Heart left ventricle (tissue), 13 donors: ENCODE data around the gene EIF3J.

Experiments used
- POLR2A ChIP-seq, 2 donors: fragments of 450-650 bp; IDR thresholded peaks; one replicate each; pipeline ENCODE4 v1.6.1; 2017; ENCODE audit warnings: antibody characterized with exemption in 2 of 2, mild to moderate bottlenecking in 2 of 2, moderate library complexity in 2 of 2
- TF ChIP-seq, protein P1 (sequence below), 12 donors: fragments of 200-600 bp; sonication (generic) in 4 of 12; IDR thresholded peaks; one replicate each; pipeline versions ENCODE4 v1.5.0 to v1.8.0; 2018 to 2022; ENCODE audit warnings: antibody characterized with exemption in 12 of 12, mild to moderate bottlenecking in 5 of 12
- donor health status: ischemic (EF 13 %, LVEDD 7.1; RV severe dilation, severe dysfunction).
- donor health status: DM: no; HTN: yes; CAD: no.
- donor health status: DM: no; HTN: no; CAD: no.
- donor health status: ischemic (EF 25% LVEDD 6.9; RV normal size, moderate dysfunction).
- donor health status: ischemic (EF 25% LVEDD 5.7; RV mildly dilated, moderate dysfunction).
- donor health status: ischemic (EF 35%, LVEDD 5.7; RV mildly dilated, moderate dysfunction).
- donor health status: nonischemic (EF 11% LVEDD 7.7; RV severe dilation, severe dysfunction).
- donor health status: DM: yes; HTN: yes; CAD: no.
- donor health status: PGD.
- donor health status: ischemic (EF 29% LVEDD 5.4; RV normal size, mild dysfunction).
- donor health status: nonischemic (EF 23%, LVEDD 6.1; RV moderate dilation, normal function).

DNA sequence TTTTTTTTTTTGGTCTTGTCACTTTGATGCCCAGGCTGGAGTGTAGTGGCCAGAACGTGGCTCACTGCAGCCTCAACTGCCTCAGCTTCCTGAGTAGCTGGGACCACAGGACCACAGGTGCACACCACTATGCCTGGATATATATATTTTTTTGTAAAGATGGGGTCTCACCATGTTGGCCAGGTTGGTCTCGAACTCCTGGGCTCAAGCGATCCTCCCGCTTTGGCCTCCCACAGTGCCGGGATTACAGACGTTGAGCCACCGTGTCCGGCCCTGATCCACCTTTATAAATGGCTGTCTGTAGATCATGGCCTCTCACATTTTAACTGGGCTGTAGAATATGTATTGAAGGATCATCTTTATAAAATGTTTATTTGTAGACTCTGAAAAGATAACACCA is 1.9 kb upstream of the EIF3J start:
- no peak for TF ChIP-seq POLR2A (IDR thresholded peaks at IDR 0.05)
- TF ChIP-seq, protein P1, sequence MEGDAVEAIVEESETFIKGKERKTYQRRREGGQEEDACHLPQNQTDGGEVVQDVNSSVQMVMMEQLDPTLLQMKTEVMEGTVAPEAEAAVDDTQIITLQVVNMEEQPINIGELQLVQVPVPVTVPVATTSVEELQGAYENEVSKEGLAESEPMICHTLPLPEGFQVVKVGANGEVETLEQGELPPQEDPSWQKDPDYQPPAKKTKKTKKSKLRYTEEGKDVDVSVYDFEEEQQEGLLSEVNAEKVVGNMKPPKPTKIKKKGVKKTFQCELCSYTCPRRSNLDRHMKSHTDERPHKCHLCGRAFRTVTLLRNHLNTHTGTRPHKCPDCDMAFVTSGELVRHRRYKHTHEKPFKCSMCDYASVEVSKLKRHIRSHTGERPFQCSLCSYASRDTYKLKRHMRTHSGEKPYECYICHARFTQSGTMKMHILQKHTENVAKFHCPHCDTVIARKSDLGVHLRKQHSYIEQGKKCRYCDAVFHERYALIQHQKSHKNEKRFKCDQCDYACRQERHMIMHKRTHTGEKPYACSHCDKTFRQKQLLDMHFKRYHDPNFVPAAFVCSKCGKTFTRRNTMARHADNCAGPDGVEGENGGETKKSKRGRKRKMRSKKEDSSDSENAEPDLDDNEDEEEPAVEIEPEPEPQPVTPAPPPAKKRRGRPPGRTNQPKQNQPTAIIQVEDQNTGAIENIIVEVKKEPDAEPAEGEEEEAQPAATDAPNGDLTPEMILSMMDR (IDR thresholded peaks at IDR 0.05) = no peak
